Colonic mucosa (tissue), 4 donors: ENCODE results near the gene CD9. TPM values are rescaled to one million over a fixed set of nuclear protein-coding genes. Genes with fewer than 3 reads are reported as not detected.

ENCODE experiments used
- DNase-seq: peaks from one replicate; pipeline ENCODE4 v3.0.0-alpha.2; 2020
- H3K27ac ChIP-seq: fragments of 200-600 bp; one replicate; pipeline ENCODE4 v1.8.0; 2021
- H3K27me3 ChIP-seq: fragments of 200-600 bp; one replicate; pipeline ENCODE4 v1.8.0; 2021
- H3K36me3 ChIP-seq: fragments of 200-600 bp; one replicate; pipeline ENCODE4 v1.8.0; 2021
- H3K4me1 ChIP-seq: fragments of 200-600 bp; one replicate; pipeline ENCODE4 v1.8.0; 2021; ENCODE audit warnings: mild to moderate bottlenecking
- H3K4me3 ChIP-seq: fragments of 200-600 bp; one replicate; pipeline ENCODE4 v1.8.0; 2021
- H3K9ac ChIP-seq, 2 donors: one replicate each; pipeline ENCODE4 v1.7.0; 2013; ENCODE audit warnings: control low read depth in 2 of 2, low read depth in 2 of 2, low read length in 2 of 2
- H3K9me3 ChIP-seq: fragments of 200-600 bp; one replicate; pipeline ENCODE4 v1.8.0; 2021
- CTCF ChIP-seq: fragments of 200-600 bp; IDR thresholded peaks from one replicate; pipeline ENCODE4 v1.8.0; 2022; ENCODE audit warnings: antibody characterized with exemption, mild to moderate bottlenecking
- intact Hi-C: fragments of 100-400 bp; cut with DNase I; formaldehyde crosslinking; loops from one replicate; pipeline ENCODE4 v1.14.1; 2022
- total RNA-seq, 2 donors: library from RNA; stranded (reverse); fragmentation: NEBNext Ultra II Directional in 1 of 2; extraction: Animal tissue kit (Norgen Biotek cat#: 25700) in 1 of 2; gene quantifications; one replicate each; pipeline ENCODE4 v1.2.1, GENCODE V29; 2021
- donor health status: healthy.
- donor health status: DM: no; HTN: no; CAD: no.
- donor health status: DM: no; HTN: no; CAD: no.

The CD9 gene
- total RNA-seq, 2 donors from 2014 or later, result 589 to 665 TPM

- intact Hi-C loops, result loop anchor here (5.0 kb wide), 1 partner anchor 293 kb away; no protein-coding TSS in a partner anchor
- DNase-seq, result no peak
- H3K4me1 ChIP-seq, result peaks cover 20% of the 10 kb centered on the region
- no peaks in the 10 kb centered on the region for H3K27me3 ChIP-seq
- no peaks in the 10 kb centered on the region for H3K9me3 ChIP-seq
- peak overlapping the region; percentile 48 for H3K27ac ChIP-seq
- no peak for TF ChIP-seq CTCF
- no peaks in the 10 kb centered on the region for H3K36me3 ChIP-seq
- H3K9ac ChIP-seq, result no peak overlapping the region
- no peak overlapping the region for H3K4me3 ChIP-seq
These were observed 80.5 kb downstream of the CD9 start for GRCh38 chr12:6280672-6281071.

- intact Hi-C loops, result loop anchor here (5.0 kb wide), 1 partner anchor 294 kb away; no protein-coding TSS in a partner anchor
- H3K4me3 ChIP-seq, result no peak overlapping the region
- H3K9me3 ChIP-seq, result no peaks in the 10 kb centered on the region
- H3K36me3 ChIP-seq, result no peaks in the 10 kb centered on the region
- DNase-seq, result no peak
- H3K9ac ChIP-seq, result no peak overlapping the region
- peaks cover 20% of the 10 kb centered on the region for H3K4me1 ChIP-seq
- H3K27ac ChIP-seq, result no peak overlapping the region
- no peak for TF ChIP-seq CTCF
- H3K27me3 ChIP-seq, result no peaks in the 10 kb centered on the region
These were observed 81.0 kb downstream of the CD9 start for GRCh38 chr12:6281081-6281809.

GRCh38 chr12:6282453-6282840 is 82.2 kb downstream of the CD9 start:
- intact Hi-C loops, result loop anchor here (2.0 to 5.0 kb wide), 2 partner anchors 218 to 295 kb away; no protein-coding TSS in a partner anchor
- no peak for DNase-seq
- Histone ChIP-seq H3K9me3 (no peaks in the 10 kb centered on the region), H3K4me3 (no peak overlapping the region), H3K27me3 (no peaks in the 10 kb centered on the region), H3K4me1 (peaks cover 20% of the 10 kb centered on the region), H3K27ac (no peak overlapping the region), H3K36me3 (no peaks in the 10 kb centered on the region), H3K9ac (no peak overlapping the region)
- no peak for TF ChIP-seq CTCF

- H3K9ac ChIP-seq, result no peak overlapping the region
These were observed 84.1 kb downstream of the CD9 start for GRCh38 chr12:6284273-6284672.

GRCh38 chr12:6285063-6285477 is 84.9 kb downstream of the CD9 start:
- Histone ChIP-seq H3K9me3 (no peaks in the 10 kb centered on the region), H3K36me3 (no peaks in the 10 kb centered on the region), H3K4me1 (peaks cover 4% of the 10 kb centered on the region), H3K4me3 (no peak overlapping the region), H3K27ac (no peak overlapping the region), H3K27me3 (no peaks in the 10 kb centered on the region), H3K9ac (peak overlapping the region in 1 of 2 donors; percentile 27)
- intact Hi-C loops, result no loop called here
- peak; percentile 74 for DNase-seq
- TF ChIP-seq CTCF, result peak; percentile 96

More at GRCh38 chr12:6284273-6284672, 84.1 kb downstream of the CD9 start:
- Histone ChIP-seq H3K27ac (no peak overlapping the region), H3K9me3 (no peaks in the 10 kb centered on the region), H3K27me3 (no peaks in the 10 kb centered on the region), H3K4me1 (peaks cover 10% of the 10 kb centered on the region), H3K36me3 (no peaks in the 10 kb centered on the region), H3K4me3 (no peak overlapping the region)
- no peak for DNase-seq
- TF ChIP-seq CTCF, result no peak
- intact Hi-C loops, result loop anchor here (5.0 kb wide), 1 partner anchor 297 kb away; no protein-coding TSS in a partner anchor
